SK-N-SH (cell line): ENCODE results near the gene CAMK2B. TPM values are rescaled to one million over a fixed set of nuclear protein-coding genes. Genes with fewer than 3 reads are reported as not detected.

Experiments
- CTCF ChIA-PET: fragments of 300-600, 350-600 bp; formaldehyde crosslinking; extraction: SDS; loops from one replicate; lab custom pipeline; 2021; lab: Yijun Ruan, JAX
- POLR2A ChIA-PET: fragments of 350-600 bp; sonication (Branson Sonifier 250); formaldehyde crosslinking; extraction: SDS; loops from one replicate; lab custom pipeline; 2020; ENCODE audit warnings: antibody characterized with exemption, inconsistent platforms; lab: Yijun Ruan, JAX
- DNase-seq: peaks from one replicate; pipeline ENCODE4 v3.0.0; 2012
- H2AFZ ChIP-seq: fragments of 200-600 bp; sonication (generic); 2 replicates; pipeline ENCODE4 v1.8.1; 2016; ENCODE audit warnings: antibody characterized with exemption, mild to moderate bottlenecking, low read depth
- H3F3A ChIP-seq: fragments of 200-600 bp; sonication (generic); replicated peaks from 2 replicates; pipeline ENCODE3; 2016; ENCODE audit warnings: antibody characterized with exemption, mild to moderate bottlenecking; ENCODE audit not compliant: insufficient read depth
- H3K27ac ChIP-seq, 2 experiments: fragments of 200-500 bp in 1 of 2; fragments of 200-600 bp in 1 of 2; sonication (Bioruptor generic) in 1 of 2; sonication (generic), shearing (Covaris generic) in 1 of 2; 2 replicates each; pipeline versions ENCODE4 v1.5.1 to v1.6.1; 2014 to 2016; ENCODE audit warnings: low read depth in 2 of 2, inconsistent platforms in 1 of 2, low read length in 1 of 2, mild to moderate bottlenecking in 1 of 2, mixed read lengths in 1 of 2
- H3K27me3 ChIP-seq: fragments of 200-600 bp; sonication (generic), shearing (Covaris generic); 2 replicates; pipeline ENCODE4 v1.6.1; 2016; ENCODE audit warnings: mixed run types; ENCODE audit not compliant: insufficient read depth
- H3K36me3 ChIP-seq, 2 experiments: fragments of 200-500 bp in 1 of 2; fragments of 200-600 bp in 1 of 2; sonication (Bioruptor generic) in 1 of 2; sonication (generic) in 1 of 2; replicated peaks in 1 of 2; 2 replicates each; pipeline versions ENCODE3 to v1.5.1; 2014 to 2016; ENCODE audit warnings: low read length in 1 of 2, mild to moderate bottlenecking in 1 of 2; ENCODE audit not compliant: insufficient read depth in 2 of 2, control insufficient read depth in 1 of 2
- H3K4me1 ChIP-seq, 2 experiments: fragments of 200-500 bp in 1 of 2; fragments of 200-600 bp in 1 of 2; sonication (Bioruptor generic) in 1 of 2; sonication (generic), shearing (Covaris generic) in 1 of 2; 2 replicates each; pipeline versions ENCODE4 v1.5.1 to v1.6.1; 2014 to 2016; ENCODE audit warnings: low read depth in 1 of 2, low read length in 1 of 2, mixed run types in 1 of 2; ENCODE audit not compliant: insufficient read depth in 2 of 2, control insufficient read depth in 1 of 2
- H3K4me2 ChIP-seq: fragments of 200-600 bp; sonication (generic), shearing (Covaris generic); 2 replicates; pipeline ENCODE4 v1.6.1; 2017; ENCODE audit warnings: mixed run types
- H3K4me3 ChIP-seq, 2 experiments: fragments of 200-500 bp in 1 of 2; fragments of 200-600 bp in 1 of 2; sonication (Bioruptor generic) in 1 of 2; sonication (generic), shearing (Covaris generic) in 1 of 2; 2 replicates each; pipeline versions ENCODE4 v1.5.1 to v1.8.1; 2014 to 2016; ENCODE audit warnings: low read depth in 2 of 2, inconsistent platforms in 1 of 2, low read length in 1 of 2, mild to moderate bottlenecking in 1 of 2, mixed read lengths in 1 of 2, moderate library complexity in 1 of 2
- H3K79me2 ChIP-seq: fragments of 200-600 bp; sonication (generic); 2 replicates; pipeline ENCODE4 v1.8.1; 2017; ENCODE audit warnings: mild to moderate bottlenecking; ENCODE audit not compliant: insufficient read depth
- H3K9ac ChIP-seq: fragments of 200-600 bp; sonication (generic); 2 replicates; pipeline ENCODE4 v1.6.1; 2017; ENCODE audit warnings: mixed run types
- H3K9me2 ChIP-seq: fragments of 200-600 bp; sonication (generic); 2 replicates; pipeline ENCODE4 v1.6.1; 2017; ENCODE audit warnings: mixed run types
- H3K9me3 ChIP-seq: fragments of 200-600 bp; sonication (generic); 2 replicates; pipeline ENCODE4 v1.6.1; 2017; ENCODE audit warnings: mixed run types, mild to moderate bottlenecking, moderate library complexity
- H4K20me1 ChIP-seq: fragments of 200-600 bp; sonication (generic); 2 replicates; pipeline ENCODE4 v1.6.1; 2017; ENCODE audit warnings: mild to moderate bottlenecking, mixed run types; ENCODE audit not compliant: insufficient read depth
- ELF1 ChIP-seq: IDR thresholded peaks from 2 replicates; pipeline ENCODE4 v1.4.0; 2012
- EP300 ChIP-seq, 2 experiments: IDR thresholded peaks; 2 replicates each; pipeline versions ENCODE4 v1.4.0 to v1.6.1; 2012; ENCODE audit warnings: borderline replicate concordance in 1 of 2, low read depth in 1 of 2, low read length in 1 of 2
- GABPA ChIP-seq: IDR thresholded peaks from 2 replicates; pipeline ENCODE4 v1.4.0; 2012; ENCODE audit warnings: low read depth, mild to moderate bottlenecking
- WGBS: methylation state at CpG from one replicate; pipeline ENCODE4 v1.1.6; 2017; ENCODE audit warnings: low lambda C conversion rate; 5-methylcytosine and 5-hydroxymethylcytosine counted together
- polyA plus RNA-seq, 3 experiments: library from polyadenylated mRNA; depleted of rRNA; stranded (reverse); fragments of >200 nt; gene quantifications; 2 replicates each; pipeline ENCODE4 v1.2.3, GENCODE V29; 2012
- TF ChIP-seq, protein P1 (sequence below): IDR thresholded peaks from 2 replicates; pipeline ENCODE4 v1.6.1; 2012; ENCODE audit warnings: mild to moderate bottlenecking, low read depth, low read length, moderate library complexity
- TF ChIP-seq, protein P2 (sequence below): fragments of 150-350 bp; IDR thresholded peaks from 2 replicates; pipeline ENCODE4 v1.6.1; 2016; ENCODE audit warnings: mild to moderate bottlenecking, low read depth, low read length
- TF ChIP-seq, protein P3 (sequence below): IDR thresholded peaks from 2 replicates; pipeline ENCODE4 v1.4.0; 2012; ENCODE audit warnings: low read depth, borderline replicate concordance

The CAMK2B gene
- polyA plus RNA-seq, 1 of the 3 experiments (the other 2 are of a cell fraction) = 0.20 TPM

DNA sequence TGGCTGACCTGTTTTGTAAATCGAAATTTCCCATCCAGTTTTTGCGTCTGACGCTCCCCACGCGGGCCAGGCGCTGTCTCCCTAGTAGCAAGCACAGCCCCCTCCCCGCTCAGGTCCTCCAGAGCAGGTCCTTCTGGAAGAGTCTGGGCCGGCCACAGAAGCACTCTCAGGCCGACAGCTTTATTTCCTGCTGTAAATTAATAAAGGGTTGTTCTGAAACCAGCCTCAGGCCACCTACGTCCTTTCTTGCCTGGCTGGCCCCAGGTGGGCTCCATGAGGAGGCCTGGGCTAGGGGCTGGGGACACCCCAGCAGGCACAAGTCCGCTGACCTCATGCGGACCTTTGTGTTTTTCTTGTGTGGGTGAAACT lies 35.2 kb downstream of the CAMK2B start:
- ChIA-PET CTCF (interaction anchor here (0.6 to 2.6 kb wide), 9 partner anchors 11 to 94 kb away, joined by 3 to 16 read pairs (median 3); no protein-coding TSS in a partner anchor), POLR2A (no interaction called here)
- H4K20me1 ChIP-seq = no peaks in the 10 kb centered on the region
- no peak overlapping the region for H2AFZ ChIP-seq
- H3K4me1 ChIP-seq = peaks cover 0 to 59% of the 10 kb centered on the region in 2 experiments; a peak in 2 of 4 replicates
- H3K4me3 ChIP-seq = no peak overlapping the region
- H3K36me3 ChIP-seq = no peaks in the 10 kb centered on the region
- WGBS = 69% methylated on average over 12 of the region's 12 CpGs
- no peak overlapping the region for H3K9ac ChIP-seq
- H3K27me3 ChIP-seq = peaks cover 37% of the 10 kb centered on the region
- no peaks in the 10 kb centered on the region for H3K9me2 ChIP-seq
- H3K79me2 ChIP-seq = no peaks in the 10 kb centered on the region
- H3F3A ChIP-seq = no peaks in the 10 kb centered on the region
- TF ChIP-seq, protein P1, sequence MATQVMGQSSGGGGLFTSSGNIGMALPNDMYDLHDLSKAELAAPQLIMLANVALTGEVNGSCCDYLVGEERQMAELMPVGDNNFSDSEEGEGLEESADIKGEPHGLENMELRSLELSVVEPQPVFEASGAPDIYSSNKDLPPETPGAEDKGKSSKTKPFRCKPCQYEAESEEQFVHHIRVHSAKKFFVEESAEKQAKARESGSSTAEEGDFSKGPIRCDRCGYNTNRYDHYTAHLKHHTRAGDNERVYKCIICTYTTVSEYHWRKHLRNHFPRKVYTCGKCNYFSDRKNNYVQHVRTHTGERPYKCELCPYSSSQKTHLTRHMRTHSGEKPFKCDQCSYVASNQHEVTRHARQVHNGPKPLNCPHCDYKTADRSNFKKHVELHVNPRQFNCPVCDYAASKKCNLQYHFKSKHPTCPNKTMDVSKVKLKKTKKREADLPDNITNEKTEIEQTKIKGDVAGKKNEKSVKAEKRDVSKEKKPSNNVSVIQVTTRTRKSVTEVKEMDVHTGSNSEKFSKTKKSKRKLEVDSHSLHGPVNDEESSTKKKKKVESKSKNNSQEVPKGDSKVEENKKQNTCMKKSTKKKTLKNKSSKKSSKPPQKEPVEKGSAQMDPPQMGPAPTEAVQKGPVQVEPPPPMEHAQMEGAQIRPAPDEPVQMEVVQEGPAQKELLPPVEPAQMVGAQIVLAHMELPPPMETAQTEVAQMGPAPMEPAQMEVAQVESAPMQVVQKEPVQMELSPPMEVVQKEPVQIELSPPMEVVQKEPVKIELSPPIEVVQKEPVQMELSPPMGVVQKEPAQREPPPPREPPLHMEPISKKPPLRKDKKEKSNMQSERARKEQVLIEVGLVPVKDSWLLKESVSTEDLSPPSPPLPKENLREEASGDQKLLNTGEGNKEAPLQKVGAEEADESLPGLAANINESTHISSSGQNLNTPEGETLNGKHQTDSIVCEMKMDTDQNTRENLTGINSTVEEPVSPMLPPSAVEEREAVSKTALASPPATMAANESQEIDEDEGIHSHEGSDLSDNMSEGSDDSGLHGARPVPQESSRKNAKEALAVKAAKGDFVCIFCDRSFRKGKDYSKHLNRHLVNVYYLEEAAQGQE = no peak
- TF ChIP-seq ELF1 = no peak
- TF ChIP-seq, protein P2, sequence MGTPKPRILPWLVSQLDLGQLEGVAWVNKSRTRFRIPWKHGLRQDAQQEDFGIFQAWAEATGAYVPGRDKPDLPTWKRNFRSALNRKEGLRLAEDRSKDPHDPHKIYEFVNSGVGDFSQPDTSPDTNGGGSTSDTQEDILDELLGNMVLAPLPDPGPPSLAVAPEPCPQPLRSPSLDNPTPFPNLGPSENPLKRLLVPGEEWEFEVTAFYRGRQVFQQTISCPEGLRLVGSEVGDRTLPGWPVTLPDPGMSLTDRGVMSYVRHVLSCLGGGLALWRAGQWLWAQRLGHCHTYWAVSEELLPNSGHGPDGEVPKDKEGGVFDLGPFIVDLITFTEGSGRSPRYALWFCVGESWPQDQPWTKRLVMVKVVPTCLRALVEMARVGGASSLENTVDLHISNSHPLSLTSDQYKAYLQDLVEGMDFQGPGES = no peak
- no peak for TF ChIP-seq GABPA
- TF ChIP-seq, protein P3, sequence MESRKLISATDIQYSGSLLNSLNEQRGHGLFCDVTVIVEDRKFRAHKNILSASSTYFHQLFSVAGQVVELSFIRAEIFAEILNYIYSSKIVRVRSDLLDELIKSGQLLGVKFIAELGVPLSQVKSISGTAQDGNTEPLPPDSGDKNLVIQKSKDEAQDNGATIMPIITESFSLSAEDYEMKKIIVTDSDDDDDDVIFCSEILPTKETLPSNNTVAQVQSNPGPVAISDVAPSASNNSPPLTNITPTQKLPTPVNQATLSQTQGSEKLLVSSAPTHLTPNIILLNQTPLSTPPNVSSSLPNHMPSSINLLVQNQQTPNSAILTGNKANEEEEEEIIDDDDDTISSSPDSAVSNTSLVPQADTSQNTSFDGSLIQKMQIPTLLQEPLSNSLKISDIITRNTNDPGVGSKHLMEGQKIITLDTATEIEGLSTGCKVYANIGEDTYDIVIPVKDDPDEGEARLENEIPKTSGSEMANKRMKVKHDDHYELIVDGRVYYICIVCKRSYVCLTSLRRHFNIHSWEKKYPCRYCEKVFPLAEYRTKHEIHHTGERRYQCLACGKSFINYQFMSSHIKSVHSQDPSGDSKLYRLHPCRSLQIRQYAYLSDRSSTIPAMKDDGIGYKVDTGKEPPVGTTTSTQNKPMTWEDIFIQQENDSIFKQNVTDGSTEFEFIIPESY = no peak
- TF ChIP-seq EP300 (IDR thresholded peaks at IDR 0.05; ENCODE audit: borderline replicate concordance in 1 of 2, low read depth in 1 of 2, low read length in 1 of 2) = peak in 1 of 2 experiments; percentile 36; a peak in 1 of 4 replicates
- peak; percentile 73 for DNase-seq
- H3K9me3 ChIP-seq = no peaks in the 10 kb centered on the region
- no peak overlapping the region for H3K4me2 ChIP-seq
- H3K27ac ChIP-seq = peak overlapping the region in 1 of 2 experiments; percentile 40; a peak in 2 of 4 replicates
